Stimulated activated CD8-positive, alpha-beta memory T cell treated with anti-CD3 and anti-CD28 coated beads, Interleukin-15, amount 100 ng/mL, for 24 hours (primary cell): ENCODE data around the gene CPNE7.

Experiments
- DNase-seq: peaks from one replicate; pipeline ENCODE4 v3.0.0-alpha.2; 2020; ENCODE audit warnings: low read depth

CPNE7 gene

GRCh38 chr16:89604764-89605163 is 29.2 kb downstream of the CPNE7 start:
- DNase-seq, result no peak

GRCh38 chr16:89605186-89605970 is 29.8 kb downstream of the CPNE7 start:
- no peak for DNase-seq

- DNase-seq, result no peak
Measured at GRCh38 chr16:89606006-89606405, 30.4 kb downstream of the CPNE7 start.

- no peak for DNase-seq
Measured at GRCh38 chr16:89607453-89607852, 31.9 kb downstream of the CPNE7 start.

GRCh38 chr16:89607937-89608740 is 32.6 kb downstream of the CPNE7 start:
- DNase-seq, result no peak

GRCh38 chr16:89610108-89610453 is 34.5 kb downstream of the CPNE7 start:
- DNase-seq, result no peak

GRCh38 chr16:89612415-89613166 is 37.0 kb downstream of the CPNE7 start:
- DNase-seq, result no peak

GRCh38 chr16:89613231-89613953 is 37.8 kb downstream of the CPNE7 start, which contains the start of gene DPEP1:
Gene DPEP1 (plus strand): TSS chr16:89613642. CDS start chr16:89630411, 16,769 bp downstream.
- no peak for DNase-seq

GRCh38 chr16:89613954-89614459 is 38.4 kb downstream of the CPNE7 start:
- DNase-seq, result no peak

- DNase-seq, result no peak
Measured at GRCh38 chr16:89615176-89615575, 39.6 kb downstream of the CPNE7 start.

GRCh38 chr16:89615596-89616090 is 40.1 kb downstream of the CPNE7 start:
- DNase-seq, result no peak

GRCh38 chr16:89616623-89617022 is 41.1 kb downstream of the CPNE7 start:
- DNase-seq, result no peak

- DNase-seq, result no peak
Measured at GRCh38 chr16:89617036-89617435, 41.5 kb downstream of the CPNE7 start.

- DNase-seq, result no peak
Measured at GRCh38 chr16:89618109-89618998, 42.8 kb downstream of the CPNE7 start.

- no peak for DNase-seq
Measured at GRCh38 chr16:89619840-89620239, 44.3 kb downstream of the CPNE7 start.

- DNase-seq, result no peak
Measured at GRCh38 chr16:89620406-89620841, 44.9 kb downstream of the CPNE7 start.

GRCh38 chr16:89621136-89621697 is 45.7 kb downstream of the CPNE7 start:
- DNase-seq, result no peak

GRCh38 chr16:89621698-89622409 is 46.3 kb downstream of the CPNE7 start:
- no peak for DNase-seq

GRCh38 chr16:89623511-89624261 is 48.1 kb downstream of the CPNE7 start:
- DNase-seq, result no peak
